22Rv1 (cell line): ENCODE measurements around the gene NKPD1.

ENCODE experiments used
- ZFX ChIP-seq: fragments of 450-650 bp; IDR thresholded peaks from 2 replicates; pipeline ENCODE4 v1.6.1; 2017; ENCODE audit warnings: antibody characterized with exemption, borderline replicate concordance
- TF ChIP-seq, protein P1 (sequence below): fragments of 450-650 bp; IDR thresholded peaks from 2 replicates; pipeline ENCODE4 v1.5.1; 2017; ENCODE audit warnings: mild to moderate bottlenecking

DNA sequence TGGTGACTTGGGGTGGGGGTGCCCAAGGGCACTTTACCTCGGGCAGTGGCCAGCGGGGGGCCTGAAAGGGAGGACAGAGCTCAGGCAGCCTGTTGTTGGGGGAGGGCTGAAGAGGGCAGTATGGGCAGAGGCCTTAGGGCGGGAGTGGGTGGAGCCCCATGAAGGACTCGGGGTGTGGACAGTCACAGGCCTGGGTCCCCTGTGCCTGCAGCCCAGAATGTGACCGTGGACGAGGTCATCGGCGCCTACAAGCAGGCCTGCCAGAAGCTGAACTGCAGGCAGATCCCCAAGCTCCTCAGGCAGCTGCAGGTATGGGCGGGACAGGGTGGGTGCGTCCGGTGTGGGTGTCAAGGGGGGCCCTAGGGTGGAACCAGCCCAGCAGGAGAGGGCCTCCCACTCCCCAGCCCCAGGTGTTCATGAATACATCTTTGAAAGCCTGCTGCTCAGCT, 22.5 kb downstream of the NKPD1 start:
- TF ChIP-seq, protein P1, sequence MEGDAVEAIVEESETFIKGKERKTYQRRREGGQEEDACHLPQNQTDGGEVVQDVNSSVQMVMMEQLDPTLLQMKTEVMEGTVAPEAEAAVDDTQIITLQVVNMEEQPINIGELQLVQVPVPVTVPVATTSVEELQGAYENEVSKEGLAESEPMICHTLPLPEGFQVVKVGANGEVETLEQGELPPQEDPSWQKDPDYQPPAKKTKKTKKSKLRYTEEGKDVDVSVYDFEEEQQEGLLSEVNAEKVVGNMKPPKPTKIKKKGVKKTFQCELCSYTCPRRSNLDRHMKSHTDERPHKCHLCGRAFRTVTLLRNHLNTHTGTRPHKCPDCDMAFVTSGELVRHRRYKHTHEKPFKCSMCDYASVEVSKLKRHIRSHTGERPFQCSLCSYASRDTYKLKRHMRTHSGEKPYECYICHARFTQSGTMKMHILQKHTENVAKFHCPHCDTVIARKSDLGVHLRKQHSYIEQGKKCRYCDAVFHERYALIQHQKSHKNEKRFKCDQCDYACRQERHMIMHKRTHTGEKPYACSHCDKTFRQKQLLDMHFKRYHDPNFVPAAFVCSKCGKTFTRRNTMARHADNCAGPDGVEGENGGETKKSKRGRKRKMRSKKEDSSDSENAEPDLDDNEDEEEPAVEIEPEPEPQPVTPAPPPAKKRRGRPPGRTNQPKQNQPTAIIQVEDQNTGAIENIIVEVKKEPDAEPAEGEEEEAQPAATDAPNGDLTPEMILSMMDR = no peak
- TF ChIP-seq ZFX = no peak
